ENCODE results near the gene ZFPM1.

Gene ZFPM1

GRCh38 chr16:88538366-88539060, 85.4 kb downstream of the ZFPM1 start:
- no peak for DNase-seq (ENCODE audit: low read depth in 2 of 2)

- no peak for DNase-seq (ENCODE audit: low read depth in 2 of 2)
Observed at GRCh38 chr16:88539261-88539651, 86.2 kb downstream of the ZFPM1 start.

GRCh38 chr16:88539652-88540345, 86.7 kb downstream of the ZFPM1 start:
- no peak for DNase-seq (ENCODE audit: low read depth in 2 of 2)

GRCh38 chr16:88540346-88540977, 87.4 kb downstream of the ZFPM1 start:
- no peak for DNase-seq (ENCODE audit: low read depth in 2 of 2)

GRCh38 chr16:88541831-88542616, 88.9 kb downstream of the ZFPM1 start:
- DNase-seq (ENCODE audit: low read depth in 2 of 2): no peak

- DNase-seq (ENCODE audit: low read depth in 2 of 2): no peak
Observed at GRCh38 chr16:88543230-88543813, 90.2 kb downstream of the ZFPM1 start.

GRCh38 chr16:88545781-88546180, 92.7 kb downstream of the ZFPM1 start:
- DNase-seq (ENCODE audit: low read depth in 2 of 2): no peak

- no peak for DNase-seq (ENCODE audit: low read depth in 2 of 2)
Observed at GRCh38 chr16:88548131-88548874, 95.2 kb downstream of the ZFPM1 start.

- DNase-seq (ENCODE audit: low read depth in 2 of 2): no peak
Observed at GRCh38 chr16:88548985-88549384, 95.9 kb downstream of the ZFPM1 start.

- DNase-seq (ENCODE audit: low read depth in 2 of 2): no peak
Observed at GRCh38 chr16:88549671-88550245, 96.7 kb downstream of the ZFPM1 start.

GRCh38 chr16:88550246-88550661, 97.2 kb downstream of the ZFPM1 start:
- DNase-seq (ENCODE audit: low read depth in 2 of 2): no peak

GRCh38 chr16:88552166-88552565, 99.1 kb downstream of the ZFPM1 start:
- DNase-seq (ENCODE audit: low read depth in 2 of 2): no peak

- no peak for DNase-seq (ENCODE audit: low read depth in 2 of 2)
Observed at GRCh38 chr16:88552815-88553214, 99.7 kb downstream of the ZFPM1 start.

GRCh38 chr16:88553739-88554138, 100.7 kb downstream of the ZFPM1 start:
- no peak for DNase-seq (ENCODE audit: low read depth in 2 of 2)

- no peak for DNase-seq (ENCODE audit: low read depth in 2 of 2)
Observed at GRCh38 chr16:88554711-88555264, 101.7 kb downstream of the ZFPM1 start.

- no peak for DNase-seq (ENCODE audit: low read depth in 2 of 2)
Observed at GRCh38 chr16:88556294-88556988, 103.4 kb downstream of the ZFPM1 start.

GRCh38 chr16:88558457-88559442, 105.7 kb downstream of the ZFPM1 start:
- no peak for DNase-seq (ENCODE audit: low read depth in 2 of 2)

GRCh38 chr16:88560714-88561484, 107.8 kb downstream of the ZFPM1 start:
- DNase-seq (ENCODE audit: low read depth in 2 of 2): no peak
